ENCODE data around the gene MACROD2.

MACROD2 gene

DNA sequence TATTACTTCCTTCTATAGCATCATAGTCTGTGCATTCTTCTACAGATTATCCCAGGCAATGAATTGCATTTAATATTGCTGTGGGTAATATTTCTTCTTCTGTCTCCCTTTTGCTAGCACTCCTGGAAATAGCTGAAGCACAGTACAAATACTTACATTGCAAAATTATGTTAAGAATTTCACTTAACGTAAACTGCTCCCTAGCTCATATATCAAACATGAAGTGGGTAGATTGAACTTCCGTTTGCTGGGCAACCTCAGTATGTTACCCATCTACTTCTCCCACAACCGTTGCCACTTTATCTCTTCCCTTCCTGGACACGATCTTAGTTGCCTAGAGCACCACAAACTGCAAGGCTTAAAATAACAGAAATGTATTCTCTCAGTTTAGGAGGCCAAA, 1614.6 kb downstream of the MACROD2 start:
- no peak overlapping the region for H3K4me3 ChIP-seq (ENCODE audit: control insufficient read depth, low read depth, low read length)
- TF ChIP-seq, protein P1, sequence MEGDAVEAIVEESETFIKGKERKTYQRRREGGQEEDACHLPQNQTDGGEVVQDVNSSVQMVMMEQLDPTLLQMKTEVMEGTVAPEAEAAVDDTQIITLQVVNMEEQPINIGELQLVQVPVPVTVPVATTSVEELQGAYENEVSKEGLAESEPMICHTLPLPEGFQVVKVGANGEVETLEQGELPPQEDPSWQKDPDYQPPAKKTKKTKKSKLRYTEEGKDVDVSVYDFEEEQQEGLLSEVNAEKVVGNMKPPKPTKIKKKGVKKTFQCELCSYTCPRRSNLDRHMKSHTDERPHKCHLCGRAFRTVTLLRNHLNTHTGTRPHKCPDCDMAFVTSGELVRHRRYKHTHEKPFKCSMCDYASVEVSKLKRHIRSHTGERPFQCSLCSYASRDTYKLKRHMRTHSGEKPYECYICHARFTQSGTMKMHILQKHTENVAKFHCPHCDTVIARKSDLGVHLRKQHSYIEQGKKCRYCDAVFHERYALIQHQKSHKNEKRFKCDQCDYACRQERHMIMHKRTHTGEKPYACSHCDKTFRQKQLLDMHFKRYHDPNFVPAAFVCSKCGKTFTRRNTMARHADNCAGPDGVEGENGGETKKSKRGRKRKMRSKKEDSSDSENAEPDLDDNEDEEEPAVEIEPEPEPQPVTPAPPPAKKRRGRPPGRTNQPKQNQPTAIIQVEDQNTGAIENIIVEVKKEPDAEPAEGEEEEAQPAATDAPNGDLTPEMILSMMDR (conservative IDR thresholded peaks at IDR 0.05; ENCODE audit: control insufficient read depth, insufficient read depth, low read depth, low read length) = no peak
- no peak for DNase-seq (ENCODE audit: low read depth)

- no peak for DNase-seq (ENCODE audit: low read depth)
- TF ChIP-seq, protein P1 (conservative IDR thresholded peaks at IDR 0.05; ENCODE audit: control insufficient read depth, insufficient read depth, low read depth, low read length) = no peak
- H3K4me3 ChIP-seq (ENCODE audit: control insufficient read depth, low read depth, low read length) = no peak overlapping the region
Observed at GRCh38 chr20:15610787-15611186, 1615.5 kb downstream of the MACROD2 start.

DNA sequence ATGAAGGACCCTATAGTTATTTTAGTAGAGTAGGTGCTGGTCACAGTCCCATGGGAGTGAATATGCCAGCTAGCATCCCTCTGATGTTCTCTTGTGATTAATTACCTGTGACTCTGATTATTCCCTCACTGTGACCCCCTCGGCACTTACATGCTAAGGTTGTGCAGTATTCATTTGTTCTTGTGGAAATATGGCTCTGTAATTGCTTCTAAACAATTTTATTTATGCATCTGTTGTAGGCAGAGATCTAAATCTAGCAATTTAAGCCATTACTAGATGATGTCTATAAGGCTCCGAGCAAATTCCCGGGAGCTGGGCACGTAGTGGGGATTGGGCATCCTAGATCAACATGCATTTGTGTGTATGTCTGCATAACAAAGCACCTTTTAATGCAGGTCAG, 1616.2 kb downstream of the MACROD2 start:
- no peak overlapping the region for H3K4me3 ChIP-seq (ENCODE audit: control insufficient read depth, low read depth, low read length)
- no peak for DNase-seq (ENCODE audit: low read depth)

DNA sequence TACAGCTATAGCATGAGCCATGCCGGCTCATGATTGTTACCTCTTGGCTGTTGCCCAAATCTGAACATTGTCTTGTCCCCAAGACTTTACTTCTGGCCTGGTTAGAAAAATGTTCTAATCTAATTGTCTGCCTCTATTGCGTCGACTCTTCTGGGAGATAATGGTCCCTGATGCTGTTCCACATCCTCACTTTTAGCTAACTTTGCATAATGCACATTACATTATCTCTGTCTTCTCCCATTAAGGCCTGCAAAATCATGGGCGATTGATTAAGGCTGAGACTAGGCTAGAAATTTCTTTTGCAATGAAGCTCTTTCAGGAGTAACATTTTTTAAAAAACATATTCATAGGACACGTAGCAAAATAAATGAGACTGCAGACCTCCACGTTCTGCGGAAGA, 1616.9 kb downstream of the MACROD2 start:
- no peak for DNase-seq (ENCODE audit: low read depth)
- TF ChIP-seq, protein P1 (conservative IDR thresholded peaks at IDR 0.05; ENCODE audit: control insufficient read depth, insufficient read depth, low read depth, low read length) = no peak
- no peak overlapping the region for H3K4me3 ChIP-seq (ENCODE audit: control insufficient read depth, low read depth, low read length)

More for the DNA sequence above, 1616.2 kb downstream of the MACROD2 start:
- TF ChIP-seq, protein P1 (conservative IDR thresholded peaks at IDR 0.05; ENCODE audit: control insufficient read depth, insufficient read depth, low read depth, low read length) = no peak

DNA sequence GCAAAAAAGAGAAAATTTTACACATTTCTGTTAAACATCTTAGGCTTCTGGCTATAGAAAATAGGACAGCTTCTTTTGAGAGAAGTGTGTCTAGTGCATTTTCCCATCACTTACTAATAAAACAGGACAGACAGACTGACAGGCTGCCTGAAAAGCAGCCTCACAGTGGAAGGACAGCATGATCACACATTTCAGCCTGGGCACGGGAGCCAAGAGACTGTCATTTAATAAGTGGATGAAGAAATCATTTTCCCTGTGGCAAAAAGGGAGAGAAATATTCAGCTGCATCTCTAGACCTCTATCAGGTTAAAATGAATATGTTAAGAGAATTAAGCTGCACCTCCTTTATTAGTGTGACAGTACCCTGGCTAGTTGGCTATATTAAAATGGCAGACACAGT, 1617.5 kb downstream of the MACROD2 start:
- H3K4me3 ChIP-seq (ENCODE audit: control insufficient read depth, low read depth, low read length) = no peak overlapping the region
- DNase-seq (ENCODE audit: low read depth) = no peak
- TF ChIP-seq, protein P1 (conservative IDR thresholded peaks at IDR 0.05; ENCODE audit: control insufficient read depth, insufficient read depth, low read depth, low read length) = no peak

DNA sequence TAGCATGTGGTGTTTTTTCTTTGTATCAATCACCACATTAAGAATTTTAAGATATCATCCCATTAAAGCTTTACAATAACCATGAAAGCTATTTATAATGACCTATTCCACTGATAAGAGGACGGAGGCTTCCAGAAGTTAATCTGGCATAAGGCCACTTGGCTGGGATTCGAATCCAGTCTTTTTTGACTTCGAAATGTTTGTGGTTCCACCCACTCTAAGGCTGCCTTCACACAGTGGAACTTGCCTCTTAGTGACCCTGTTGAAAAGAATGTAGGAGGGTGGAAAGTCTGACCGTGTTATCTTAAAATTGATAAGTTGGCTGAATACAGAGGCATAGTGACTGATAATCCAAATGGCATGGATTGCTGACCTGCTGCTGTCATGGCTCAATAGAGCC, 1618.2 kb downstream of the MACROD2 start:
- no peak for DNase-seq (ENCODE audit: low read depth)
- H3K4me3 ChIP-seq (ENCODE audit: control insufficient read depth, low read depth, low read length) = no peak overlapping the region
- TF ChIP-seq, protein P1 (conservative IDR thresholded peaks at IDR 0.05; ENCODE audit: control insufficient read depth, insufficient read depth, low read depth, low read length) = no peak

GRCh38 chr20:15616626-15617025, 1621.3 kb downstream of the MACROD2 start:
- TF ChIP-seq, protein P1 (conservative IDR thresholded peaks at IDR 0.05; ENCODE audit: control insufficient read depth, insufficient read depth, low read depth, low read length) = no peak
- DNase-seq (ENCODE audit: low read depth) = no peak
- H3K4me3 ChIP-seq (ENCODE audit: control insufficient read depth, low read depth, low read length) = no peak overlapping the region
